Esophagus (tissue), 2 donors: ENCODE measurements around the gene TBCB. TPM values are rescaled to one million over a fixed set of nuclear protein-coding genes. Genes with fewer than 3 reads are reported as not detected.

Experiments used
- H3K27ac ChIP-seq, 2 donors: one replicate each; pipeline ENCODE4 v1.5.1; 2013; ENCODE audit warnings: low read depth in 2 of 2, mild to moderate bottlenecking in 2 of 2, inconsistent platforms in 1 of 2, low read length in 1 of 2, moderate library complexity in 1 of 2
- H3K27me3 ChIP-seq, 2 donors: one replicate each; pipeline ENCODE4 v1.6.1; 2013; ENCODE audit warnings: low read length in 2 of 2, control low read depth in 1 of 2, mild to moderate bottlenecking in 1 of 2; ENCODE audit not compliant: insufficient read depth in 2 of 2, control insufficient read depth in 1 of 2
- H3K36me3 ChIP-seq, 2 donors: one replicate each; pipeline ENCODE4 v1.6.1; 2013; ENCODE audit warnings: low read length in 1 of 2; ENCODE audit not compliant: control insufficient read depth in 2 of 2, insufficient read depth in 2 of 2
- H3K4me1 ChIP-seq, 2 donors: one replicate each; pipeline ENCODE4 v1.6.1; 2013; ENCODE audit warnings: low read length in 1 of 2; ENCODE audit not compliant: control insufficient read depth in 2 of 2, insufficient read depth in 2 of 2
- H3K4me3 ChIP-seq, 2 donors: one replicate each; pipeline ENCODE4 v1.5.1; 2013; ENCODE audit warnings: low read length in 2 of 2, mild to moderate bottlenecking in 2 of 2, low read depth in 1 of 2, moderate library complexity in 1 of 2
- H3K9me3 ChIP-seq, 2 donors: one replicate each; pipeline ENCODE4 v1.6.1; 2013; ENCODE audit warnings: mild to moderate bottlenecking in 2 of 2, low read depth in 1 of 2, low read length in 1 of 2, moderate library complexity in 1 of 2; ENCODE audit not compliant: control insufficient read depth in 2 of 2, insufficient read depth in 1 of 2
- WGBS, 2 donors: extraction: QIAGEN DNeasy Blood & Tissue Kit; methylation state at CpG; one replicate each; pipeline ENCODE4 v1.1.7; 2013; 5-methylcytosine and 5-hydroxymethylcytosine counted together
- polyA plus RNA-seq, 2 donors: library from polyadenylated mRNA; stranded (reverse); fragments of 200-250 nt; gene quantifications; one replicate each; pipeline ENCODE4 v1.2.3, GENCODE V29; 2013
- donor health status: healthy with polysubstance abuse.
- donor health status: Bipolar disorder and iron deficiency.

Gene TBCB
- polyA plus RNA-seq, 2 donors, result 100 to 149 TPM

DNA sequence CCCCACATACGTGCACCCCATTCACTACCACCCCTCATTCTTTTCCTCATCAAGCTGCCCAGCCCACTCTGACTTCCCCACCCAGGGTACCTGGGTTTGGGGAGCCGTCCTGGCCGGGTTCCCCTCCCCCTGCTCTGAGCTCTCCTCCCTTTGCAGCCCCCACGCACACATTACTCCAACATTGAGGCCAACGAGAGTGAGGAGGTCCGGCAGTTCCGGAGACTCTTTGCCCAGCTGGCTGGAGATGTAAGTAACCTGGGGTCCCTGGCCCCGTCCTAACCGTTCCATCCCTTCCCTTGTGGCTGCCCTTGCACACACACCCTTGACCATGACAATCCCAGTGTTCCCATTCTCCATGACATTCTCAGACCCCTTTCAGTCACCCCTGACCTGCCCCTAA is 27.2 kb downstream of the TBCB start:
- Histone ChIP-seq H3K36me3 (peaks cover 12 to 33% of the 10 kb centered on the region in 2 donors), H3K4me3 (no peak overlapping the region), H3K9me3 (no peaks in the 10 kb centered on the region), H3K27ac (no peak overlapping the region), H3K27me3 (no peaks in the 10 kb centered on the region), H3K4me1 (peaks cover 0 to 6% of the 10 kb centered on the region in 2 donors)
- WGBS, 2 donors, result 88 to 91% methylated on average over 9 of the region's 9 CpGs

DNA sequence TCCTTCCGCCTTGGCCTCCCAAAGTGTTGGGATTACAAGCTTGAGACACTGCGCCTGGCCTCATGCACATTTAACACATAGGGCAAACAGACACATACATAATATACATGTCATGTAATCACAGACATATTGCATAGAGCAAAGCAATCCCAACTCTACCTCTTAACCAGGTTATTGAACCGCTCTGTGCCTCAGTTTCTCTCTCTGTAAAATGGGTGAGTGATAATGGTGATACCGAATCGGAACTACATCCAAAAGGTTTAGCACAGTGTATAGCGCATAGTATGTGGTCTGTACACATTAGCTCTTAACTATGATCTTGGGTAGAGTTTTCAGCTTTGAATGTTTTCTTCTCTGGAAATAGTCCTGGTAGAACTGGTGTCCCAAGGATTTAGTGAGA is 29.4 kb downstream of the TBCB start:
- no peaks in the 10 kb centered on the region for H3K9me3 ChIP-seq
- no peaks in the 10 kb centered on the region for H3K27me3 ChIP-seq
- H3K4me3 ChIP-seq, result no peak overlapping the region
- H3K27ac ChIP-seq, result no peak overlapping the region
- 98 to 99% methylated on average over 6 of the region's 6 CpGs for WGBS, 2 donors
- peaks cover 0 to 8% of the 10 kb centered on the region in 2 donors for H3K4me1 ChIP-seq
- H3K36me3 ChIP-seq, result peaks cover 15 to 42% of the 10 kb centered on the region in 2 donors

DNA sequence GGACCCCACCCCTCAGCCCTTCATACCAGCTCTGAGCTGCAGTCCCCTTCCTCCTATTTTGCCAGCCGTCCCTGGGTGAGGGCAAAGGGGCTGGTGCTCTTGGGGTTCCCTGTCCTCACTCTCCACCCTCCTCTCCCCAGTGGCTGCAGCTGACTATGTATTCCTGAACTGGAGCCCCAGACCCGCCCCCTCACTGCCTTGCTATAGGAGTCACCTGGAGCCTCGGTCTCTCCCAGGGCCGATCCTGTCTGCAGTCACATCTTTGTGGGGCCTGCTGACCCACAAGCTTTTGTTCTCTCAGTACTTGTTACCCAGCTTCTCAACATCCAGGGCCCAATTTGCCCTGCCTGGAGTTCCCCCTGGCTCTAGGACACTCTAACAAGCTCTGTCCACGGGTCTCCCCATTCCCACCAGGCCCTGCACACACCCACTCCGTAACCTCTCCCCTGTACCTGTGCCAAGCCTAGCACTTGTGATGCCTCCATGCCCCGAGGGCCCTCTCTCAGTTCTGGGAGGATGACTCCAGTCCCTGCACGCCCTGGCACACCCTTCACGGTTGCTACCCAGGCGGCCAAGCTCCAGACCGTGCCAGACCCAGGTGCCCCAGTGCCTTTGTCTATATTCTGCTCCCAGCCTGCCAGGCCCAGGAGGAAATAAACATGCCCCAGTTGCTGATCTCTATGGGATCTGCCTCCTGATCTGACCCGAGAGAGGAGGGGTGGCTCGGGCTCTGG is 34.6 kb downstream of the TBCB start:
- Histone ChIP-seq H3K4me3 (peak overlapping the region in 1 of 2 donors; percentile 1), H3K4me1 (peaks cover 2 to 10% of the 10 kb centered on the region in 2 donors), H3K9me3 (no peaks in the 10 kb centered on the region), H3K36me3 (peaks cover 9 to 41% of the 10 kb centered on the region in 2 donors), H3K27ac (peak overlapping the region; percentile 81 to 98), H3K27me3 (no peaks in the 10 kb centered on the region)
- WGBS, 2 donors, result 43 to 63% methylated on average over 13 of the region's 13 CpGs

DNA sequence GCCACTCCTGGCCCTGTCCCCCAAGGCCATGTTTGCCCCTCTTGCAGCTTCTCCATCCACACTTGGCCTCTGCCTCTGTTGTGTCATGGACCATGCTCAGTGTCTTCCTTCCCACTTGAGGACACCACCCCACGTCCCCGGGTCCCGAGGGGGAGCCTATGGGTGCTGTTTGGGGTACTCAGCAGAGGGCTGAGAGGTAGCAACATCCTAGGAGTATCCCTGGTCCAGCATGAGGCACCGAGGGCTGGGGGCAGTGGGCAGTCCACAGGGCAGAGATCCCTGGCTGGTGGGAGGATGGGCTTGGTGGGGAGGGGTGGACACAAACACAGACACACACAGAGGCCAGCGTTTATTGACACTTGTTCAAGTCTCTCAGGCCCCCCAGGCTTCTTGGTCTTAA is 35.3 kb downstream of the TBCB start:
- H3K36me3 ChIP-seq, result peaks cover 9 to 39% of the 10 kb centered on the region in 2 donors
- H3K27me3 ChIP-seq, result no peaks in the 10 kb centered on the region
- H3K4me3 ChIP-seq, result no peak overlapping the region
- no peaks in the 10 kb centered on the region for H3K9me3 ChIP-seq
- H3K27ac ChIP-seq, result peak overlapping the region; percentile 81 to 98
- H3K4me1 ChIP-seq, result peaks cover 2 to 10% of the 10 kb centered on the region in 2 donors
- WGBS, 2 donors, result 52 to 54% methylated on average over 5 of the region's 5 CpGs

DNA sequence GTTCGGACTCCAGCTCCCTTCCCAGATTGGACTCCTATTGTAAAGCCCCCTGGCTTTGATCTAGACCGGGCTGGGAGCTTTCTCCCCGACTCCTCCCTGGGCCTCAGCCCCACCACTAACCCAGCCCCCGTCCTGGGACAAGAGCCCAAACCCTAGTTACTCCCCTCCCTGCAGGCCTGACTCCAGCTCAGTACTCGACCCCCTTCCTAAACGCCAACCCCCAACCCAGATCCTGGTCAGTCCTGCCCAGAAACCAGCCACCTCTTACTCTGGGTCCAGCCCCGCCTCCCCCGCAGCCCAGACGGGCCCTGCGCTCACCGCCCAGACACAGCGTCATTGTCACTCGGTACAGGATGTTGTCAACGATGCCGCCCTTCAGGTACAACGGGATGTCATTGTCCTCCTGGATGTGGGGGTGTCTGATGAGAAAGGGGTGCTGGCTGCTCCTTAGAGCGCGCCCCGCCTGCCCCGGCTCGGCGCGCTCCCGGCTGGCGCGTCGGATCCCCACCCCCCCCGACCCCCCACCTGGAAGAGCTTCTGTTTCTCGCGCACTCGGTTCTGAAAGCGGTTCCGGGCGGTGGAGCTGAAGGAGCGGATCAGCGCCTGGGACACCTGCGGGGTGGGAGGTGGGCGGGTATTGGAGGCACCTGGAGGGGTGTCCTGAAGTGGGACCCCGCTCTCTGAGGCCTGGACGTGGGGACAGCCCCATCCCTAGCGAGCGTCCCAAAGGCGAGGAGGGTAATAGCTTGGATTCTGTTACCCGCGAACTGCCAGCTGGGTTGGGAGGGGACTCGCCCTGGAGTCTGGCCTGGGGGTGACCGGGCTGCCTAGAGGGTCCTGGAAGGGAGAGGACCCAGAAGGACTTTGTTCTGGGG is 36.1 kb downstream of the TBCB start:
- Histone ChIP-seq H3K27me3 (no peaks in the 10 kb centered on the region), H3K27ac (peak overlapping the region; percentile 81 to 98), H3K4me1 (peaks cover 2 to 10% of the 10 kb centered on the region in 2 donors), H3K36me3 (peaks cover 3 to 31% of the 10 kb centered on the region in 2 donors), H3K4me3 (peak overlapping the region; percentile 41 to 45), H3K9me3 (no peaks in the 10 kb centered on the region)
- 56 to 64% methylated on average over 45 to 47 of the region's 47 CpGs for WGBS, 2 donors

DNA sequence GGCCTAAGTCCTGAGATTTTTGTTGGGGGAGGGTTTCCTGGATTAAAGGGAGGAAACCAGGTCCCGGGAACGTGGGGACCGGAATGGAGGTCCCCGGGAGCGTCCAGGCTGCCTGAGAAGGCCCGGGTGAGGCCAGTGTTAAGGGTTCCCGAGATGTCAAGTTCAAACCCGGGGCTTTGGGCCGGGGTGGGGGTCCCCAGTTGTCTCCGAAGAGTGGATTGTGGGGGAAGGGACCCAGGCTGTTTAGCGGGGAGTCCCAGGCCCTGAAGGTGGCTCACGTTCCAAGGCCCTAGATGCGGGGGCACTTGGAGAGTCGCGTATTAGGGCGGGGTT is 36.7 kb downstream of the TBCB start:
- Histone ChIP-seq H3K27ac (peak overlapping the region; percentile 81 to 98), H3K4me3 (peak overlapping the region; percentile 41 to 45), H3K4me1 (peaks cover 2 to 10% of the 10 kb centered on the region in 2 donors), H3K9me3 (no peaks in the 10 kb centered on the region), H3K27me3 (no peaks in the 10 kb centered on the region), H3K36me3 (peaks cover 3 to 25% of the 10 kb centered on the region in 2 donors)
- WGBS, 2 donors, result 54 to 69% methylated on average over 16 of the region's 16 CpGs

DNA sequence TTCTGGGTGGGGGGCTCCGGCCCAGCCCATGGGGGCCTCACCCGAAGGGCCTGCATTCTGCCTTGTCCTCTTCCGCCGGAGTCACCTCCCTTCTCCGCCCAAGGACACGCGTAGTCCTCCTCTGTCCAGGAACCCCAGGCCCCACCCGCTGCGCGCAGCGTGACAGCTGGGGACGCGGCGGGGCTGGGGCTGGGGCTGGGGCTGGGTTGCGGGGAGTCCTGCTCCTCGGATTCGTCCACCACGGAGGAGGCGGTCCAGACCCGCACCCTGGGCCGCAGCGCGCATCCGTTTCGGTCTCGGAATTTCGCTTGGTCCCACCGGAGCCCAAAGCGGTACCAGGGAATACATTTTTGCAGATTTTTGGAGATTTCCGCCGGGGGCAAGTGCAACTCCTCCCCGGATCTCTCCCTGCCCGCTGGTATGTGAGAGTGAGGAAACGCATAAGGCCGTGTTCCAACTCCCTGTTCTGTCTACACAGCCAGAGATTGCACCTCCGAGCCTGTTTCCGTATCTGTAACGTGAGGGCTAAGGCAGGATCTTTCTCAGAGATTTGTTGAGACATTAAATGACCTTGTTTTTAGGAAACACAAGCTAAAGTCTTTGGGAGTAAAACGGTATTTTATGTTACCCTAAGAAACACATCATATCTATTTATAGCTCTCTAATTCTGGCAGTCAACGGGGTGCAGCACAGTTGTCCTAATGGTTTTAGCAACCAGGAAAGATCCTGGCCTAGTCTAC is 37.3 kb downstream of the TBCB start, which contains the start of gene COX7A1:
Gene COX7A1, minus strand, starts transcription at position 96 of the 740 bp plus-strand sequence. Its CDS starts 40 bp downstream, at position 56.
- no peaks in the 10 kb centered on the region for H3K27me3 ChIP-seq
- peaks cover 3 to 22% of the 10 kb centered on the region in 2 donors for H3K36me3 ChIP-seq
- peaks cover 2 to 10% of the 10 kb centered on the region in 2 donors for H3K4me1 ChIP-seq
- 56 to 61% methylated on average over 39 to 40 of the region's 40 CpGs for WGBS, 2 donors
- no peaks in the 10 kb centered on the region for H3K9me3 ChIP-seq
- peak within 1 kb of the TSS; percentile 81 to 98 for H3K27ac ChIP-seq
- H3K4me3 ChIP-seq, result peak within 1 kb of the TSS; percentile 41 to 45

DNA sequence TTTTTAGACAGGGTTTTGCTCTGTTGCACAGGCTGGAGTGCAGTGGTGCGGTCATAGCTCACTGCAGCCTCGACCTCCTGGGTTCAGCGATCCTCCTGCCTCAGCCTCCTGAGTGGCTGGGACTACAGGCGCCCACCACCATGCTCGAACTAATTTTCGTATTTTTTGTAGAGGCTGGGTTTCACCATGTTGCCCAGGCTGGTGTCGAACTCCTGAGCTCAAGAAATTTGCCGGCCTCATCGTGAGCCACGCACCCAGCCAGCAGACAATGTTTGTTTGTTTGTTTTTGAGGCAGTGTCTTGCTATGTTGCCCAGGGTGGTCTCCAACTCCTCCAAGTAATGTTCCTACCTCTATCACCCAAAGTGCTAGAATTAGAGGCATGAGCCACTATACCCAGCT is 37.9 kb downstream of the TBCB start:
- 90 to 95% methylated on average over 10 of the region's 10 CpGs for WGBS, 2 donors
- H3K9me3 ChIP-seq, result no peaks in the 10 kb centered on the region
- H3K27ac ChIP-seq, result peak overlapping the region; percentile 81 to 83
- no peaks in the 10 kb centered on the region for H3K27me3 ChIP-seq
- no peak overlapping the region for H3K4me3 ChIP-seq
- peaks cover 2 to 10% of the 10 kb centered on the region in 2 donors for H3K4me1 ChIP-seq
- H3K36me3 ChIP-seq, result peaks cover 3 to 19% of the 10 kb centered on the region in 2 donors
